ENCODE data around the gene ARIH2.

The ARIH2 gene

GRCh38 chr3:49018707-49019006, 100.0 kb downstream of the ARIH2 start:
- DNase-seq (ENCODE audit: low spot score): no peak

GRCh38 chr3:49019941-49020329, 101.3 kb downstream of the ARIH2 start:
- no peak for FAIRE-seq
- DNase-seq (ENCODE audit: low spot score): no peak

More at GRCh38 chr3:49018707-49019006, 100.0 kb downstream of the ARIH2 start:
- no peak for FAIRE-seq

DNA sequence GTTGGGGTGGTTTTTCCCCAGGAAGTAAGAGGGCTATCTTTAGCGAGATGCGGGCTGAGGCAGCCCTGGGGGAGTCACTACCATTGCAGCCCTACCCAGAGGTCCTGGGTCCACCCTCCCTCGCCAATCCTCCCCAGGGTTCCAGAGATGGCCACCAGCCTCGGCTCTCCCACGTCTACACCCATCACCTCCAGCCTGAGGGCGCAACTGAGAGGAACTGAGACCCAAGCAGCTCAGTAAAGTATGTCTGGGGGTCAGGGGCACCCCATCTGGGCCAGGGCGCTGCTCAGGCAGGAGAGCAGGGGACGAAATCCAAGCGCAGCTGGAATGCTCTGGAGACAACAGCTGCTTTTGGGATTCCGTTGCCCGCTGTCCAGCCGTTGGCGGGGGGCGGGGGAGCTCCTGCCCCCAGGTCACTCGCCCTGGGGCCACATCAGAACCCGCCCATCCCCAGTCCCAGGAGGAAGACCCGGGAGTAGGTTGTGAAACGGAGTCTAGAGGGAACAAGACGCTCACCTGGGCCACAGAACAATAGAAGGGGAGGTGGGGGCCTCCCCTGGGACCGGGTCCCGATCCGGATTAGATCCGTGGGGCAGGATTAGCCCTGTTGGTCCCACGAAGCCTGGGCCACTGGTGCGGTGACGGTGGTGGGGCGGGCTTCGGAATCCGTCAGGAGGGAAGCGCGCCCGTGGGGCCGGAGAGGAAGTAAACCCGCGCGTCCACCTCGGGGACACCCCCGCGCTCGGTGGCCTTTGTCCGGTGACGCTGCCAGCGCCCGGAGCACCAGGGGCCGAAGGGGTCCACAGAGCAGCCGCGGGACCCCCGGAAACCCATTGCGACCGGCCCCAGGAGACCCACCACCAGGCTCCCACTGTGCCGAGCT, 101.9 kb downstream of the ARIH2 start:
- FAIRE-seq (no peak), DNase-seq (ENCODE audit: low spot score) (peak; percentile 30)

DNA sequence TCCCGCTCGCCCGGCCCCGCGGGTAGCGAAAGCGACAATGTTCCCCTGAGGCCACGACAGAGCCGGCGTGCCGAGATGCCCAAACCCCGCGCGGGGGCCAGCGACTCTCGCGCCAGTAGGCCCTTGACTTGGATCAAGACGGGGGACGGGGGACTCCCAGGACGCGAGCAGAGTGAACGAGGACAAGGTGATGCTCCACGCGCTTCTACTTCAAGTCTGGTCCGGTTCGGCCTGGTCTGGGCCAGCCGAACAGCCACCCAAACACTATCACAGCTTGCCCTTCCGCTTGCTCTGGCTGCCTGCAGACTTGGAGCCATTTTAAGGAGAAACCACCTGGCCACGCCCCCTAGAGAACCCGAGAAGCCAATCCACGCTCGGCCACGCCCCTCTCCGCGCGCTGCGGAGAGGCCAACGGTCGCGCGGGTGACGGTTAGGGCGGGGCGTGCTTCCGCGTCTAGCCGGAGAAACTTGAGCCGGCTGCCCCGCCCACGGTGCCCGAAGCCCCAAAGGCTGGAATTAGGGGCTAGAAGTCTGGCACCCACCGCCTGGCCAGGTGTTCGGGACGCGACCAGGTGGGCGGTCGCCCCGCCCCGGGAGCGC, 102.7 kb downstream of the ARIH2 start:
- FAIRE-seq (peak; percentile 85), DNase-seq (ENCODE audit: low spot score) (peak; percentile 97)

GRCh38 chr3:49021813-49022687, 103.4 kb downstream of the ARIH2 start, which contains the start of gene NDUFAF3:
Gene NDUFAF3 (plus strand): TSS chr3:49022121. CDS start chr3:49022145, 24 bp downstream.
- FAIRE-seq (peak; percentile 40), DNase-seq (ENCODE audit: low spot score) (peak; percentile 93)

GRCh38 chr3:49022688-49023171, 104.1 kb downstream of the ARIH2 start:
- FAIRE-seq (no peak), DNase-seq (ENCODE audit: low spot score) (no peak)

GRCh38 chr3:49023775-49024174, 105.1 kb downstream of the ARIH2 start:
- DNase-seq (ENCODE audit: low spot score) (no peak), FAIRE-seq (no peak)

GRCh38 chr3:49024449-49024848, 105.8 kb downstream of the ARIH2 start:
- no peak for FAIRE-seq
- DNase-seq (ENCODE audit: low spot score): no peak

DNA sequence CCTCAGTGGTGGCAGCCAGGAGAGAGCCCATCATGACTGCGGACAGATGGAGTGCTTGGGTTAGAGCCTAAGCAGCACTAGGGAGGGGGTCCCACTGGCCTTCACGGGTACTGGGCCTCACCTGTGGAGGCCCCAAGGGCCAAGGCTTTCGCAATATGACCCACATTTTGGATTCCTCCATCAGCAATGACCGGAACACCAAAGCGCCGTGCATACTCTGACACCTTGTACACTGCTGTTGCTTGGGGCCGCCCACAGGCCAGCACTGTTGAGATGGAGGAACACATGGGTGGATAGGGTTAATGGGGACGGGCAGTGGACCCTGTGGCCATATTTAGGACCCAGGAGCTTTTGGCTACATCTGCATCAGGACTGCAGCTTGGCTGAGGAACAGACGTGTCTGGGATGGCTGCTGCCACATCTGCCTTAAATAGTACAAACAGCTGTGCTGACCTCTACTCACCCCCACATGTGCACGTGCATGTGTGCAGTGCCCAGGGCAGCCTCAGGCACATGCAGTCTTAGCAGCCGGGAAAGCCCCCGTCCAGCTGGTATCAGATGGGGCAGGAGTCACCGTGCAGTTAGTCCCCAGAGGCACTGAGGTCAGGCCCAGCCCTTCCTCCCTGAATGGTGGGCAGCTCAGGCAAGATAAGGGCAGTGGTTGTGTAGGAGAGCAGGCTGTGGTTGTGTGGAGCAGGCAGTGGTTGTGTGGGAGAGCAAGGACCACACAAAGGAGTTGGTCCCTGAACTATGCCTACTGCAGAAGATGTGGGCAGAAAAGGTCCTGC, 106.6 kb downstream of the ARIH2 start:
- DNase-seq (ENCODE audit: low spot score) (no peak), FAIRE-seq (no peak)

GRCh38 chr3:49025793-49026520, 107.3 kb downstream of the ARIH2 start:
- FAIRE-seq (no peak), DNase-seq (ENCODE audit: low spot score) (no peak)

DNA sequence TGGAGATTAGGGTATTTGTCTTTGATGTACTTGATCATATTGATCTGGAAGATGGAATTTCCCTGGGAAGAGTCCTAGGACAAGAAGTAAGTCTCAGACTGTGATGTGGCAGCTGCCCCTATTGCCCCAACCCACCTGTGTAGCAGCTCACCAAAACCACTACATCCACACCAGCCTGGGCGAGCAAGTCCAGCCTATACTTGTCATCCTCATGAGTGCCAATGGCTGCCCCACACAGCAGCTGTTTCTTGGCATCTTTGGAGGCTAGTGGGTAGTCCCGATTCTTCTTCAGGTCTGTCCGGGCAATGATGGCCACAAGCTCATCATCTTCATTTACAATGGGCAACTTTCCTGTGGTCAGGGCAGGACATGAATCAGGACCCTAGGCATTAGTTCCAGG, 107.9 kb downstream of the ARIH2 start:
- DNase-seq (ENCODE audit: low spot score): no peak
- no peak for FAIRE-seq

DNA sequence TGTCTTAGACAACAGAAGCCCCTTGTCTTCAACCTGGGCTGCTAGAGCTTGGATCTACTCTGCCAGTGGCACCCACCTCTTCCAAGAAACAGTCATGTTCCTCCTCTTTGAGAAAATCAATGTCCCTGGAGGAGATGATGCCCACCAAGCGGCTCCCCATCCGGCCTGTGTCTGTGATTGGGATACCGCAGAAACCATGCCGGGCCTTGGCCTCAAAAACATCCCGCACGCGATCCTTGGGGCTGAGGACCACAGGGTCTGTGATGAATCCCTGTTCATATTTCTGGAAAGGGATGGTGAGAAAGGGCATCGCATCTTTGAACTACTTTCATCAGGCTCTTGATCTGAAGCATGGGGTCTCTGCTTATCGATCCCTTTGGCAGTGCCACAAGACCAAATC, 109.0 kb downstream of the ARIH2 start:
- FAIRE-seq (no peak), DNase-seq (ENCODE audit: low spot score) (no peak)

DNA sequence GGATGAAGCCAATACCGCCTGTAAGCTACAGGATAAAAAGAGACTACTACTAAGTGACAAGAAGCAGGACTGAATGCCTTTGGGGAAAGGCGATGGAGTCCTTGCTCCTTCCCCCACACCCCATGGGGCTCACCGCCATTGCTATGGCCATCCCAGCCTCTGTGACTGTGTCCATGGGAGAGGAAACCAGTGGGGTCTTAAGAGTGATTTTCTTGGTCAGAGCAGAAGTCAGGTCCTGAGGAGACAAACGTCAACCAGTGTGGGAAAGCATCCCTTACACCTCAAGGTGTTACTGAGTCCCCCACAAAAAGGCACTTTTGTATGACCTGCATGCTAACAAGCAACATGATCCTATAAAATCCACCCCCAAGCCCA, 109.6 kb downstream of the ARIH2 start:
- no peak for FAIRE-seq

DNA sequence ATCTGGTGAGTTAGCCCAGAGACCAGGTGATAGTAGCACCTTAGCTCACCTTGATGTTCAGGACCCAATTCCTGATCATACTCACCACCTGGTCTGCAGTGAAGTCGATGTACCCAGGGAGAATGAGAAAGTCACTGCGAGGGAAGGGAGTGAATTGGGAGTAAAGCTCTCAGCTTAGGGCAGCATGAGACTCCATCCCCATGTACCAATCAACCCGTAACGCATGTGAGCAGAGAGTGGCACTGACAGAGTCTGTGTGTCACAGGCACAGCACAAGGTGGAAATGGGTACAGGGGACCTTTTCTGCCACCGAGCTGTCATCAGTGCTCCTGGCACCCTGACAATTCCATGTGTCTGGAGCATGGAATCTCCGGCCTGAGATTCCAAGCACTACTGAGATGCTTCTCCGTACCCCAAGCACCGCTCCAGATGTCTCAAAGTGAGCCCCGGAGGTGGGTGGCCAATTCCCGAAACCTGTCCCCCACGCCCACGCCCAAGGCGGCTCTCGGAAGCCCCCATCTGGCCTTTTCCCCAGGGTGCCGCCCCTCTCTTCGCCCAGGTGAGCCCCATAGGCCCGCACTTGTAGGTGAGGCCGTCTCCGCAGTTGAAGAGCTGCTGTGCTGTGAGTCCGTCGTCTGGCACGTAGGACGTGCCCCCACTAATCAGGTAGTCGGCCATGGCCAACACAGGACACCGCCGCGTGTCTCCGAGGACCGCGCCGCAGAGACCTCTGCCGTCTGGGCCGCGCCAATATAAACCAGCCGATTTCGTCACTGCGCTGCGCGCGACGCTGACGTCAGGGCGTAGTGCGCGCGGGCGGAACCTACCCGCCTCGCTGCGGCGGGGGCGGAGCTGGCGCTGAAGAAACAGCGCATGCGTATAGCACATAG, 110.3 kb downstream of the ARIH2 start, which contains the start of gene IMPDH2:
Gene IMPDH2 (minus strand): TSS at position 726 of the 890 bp plus-strand sequence. CDS start 48 bp downstream, at position 678.
- FAIRE-seq (peak; percentile 99), DNase-seq (ENCODE audit: low spot score) (peak; percentile 94)

More for the DNA sequence above, 109.6 kb downstream of the ARIH2 start:
- DNase-seq (ENCODE audit: low spot score): no peak

GRCh38 chr3:49029563-49029884, 110.9 kb downstream of the ARIH2 start:
- DNase-seq (ENCODE audit: low spot score): no peak
- no peak for FAIRE-seq

- DNase-seq (ENCODE audit: low spot score) (no peak), FAIRE-seq (no peak)
These were observed 111.7 kb downstream of the ARIH2 start for GRCh38 chr3:49030321-49030720.

- no peak for DNase-seq (ENCODE audit: low spot score)
- FAIRE-seq: no peak
These were observed 114.1 kb downstream of the ARIH2 start for GRCh38 chr3:49032646-49033304.

GRCh38 chr3:49034650-49035049, 116.0 kb downstream of the ARIH2 start:
- no peak for DNase-seq (ENCODE audit: low spot score)
- no peak for FAIRE-seq

DNA sequence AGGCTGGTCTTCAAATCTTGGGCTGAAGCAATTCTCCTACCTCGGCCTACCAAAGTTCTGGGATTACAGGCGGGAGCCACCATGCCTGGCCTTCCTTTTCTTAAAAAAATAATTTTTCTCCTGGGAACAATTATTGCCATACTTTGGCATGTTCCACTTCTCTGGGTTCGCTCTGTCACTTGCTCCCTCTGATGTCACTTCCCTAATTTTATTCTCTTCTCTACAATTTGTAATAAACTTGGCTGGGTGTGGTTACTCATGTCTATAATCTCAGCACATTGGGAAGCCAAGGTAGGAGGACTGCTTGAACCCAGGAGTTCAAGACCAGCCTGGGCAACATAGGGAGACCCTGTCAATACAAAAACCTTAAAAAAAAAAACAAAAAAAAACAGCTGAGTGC, 116.6 kb downstream of the ARIH2 start:
- DNase-seq (ENCODE audit: low spot score) (no peak), FAIRE-seq (no peak)
